Mesothelial cell of epicardium (in vitro differentiated cells): ENCODE results near the gene SPACA4. TPM values are rescaled to one million over a fixed set of nuclear protein-coding genes. Genes with fewer than 3 reads are reported as not detected.

ENCODE experiments used
- DNase-seq, 2 experiments: peaks; one replicate each; pipeline ENCODE4 v3.0.0; 2021; ENCODE audit warnings: low spot score in 2 of 2; ENCODE audit not compliant: unreplicated experiment in 2 of 2
- H3K27ac Mint-ChIP-seq: 2 replicates; pipeline ENCODE4 v1.8.0; 2021; ENCODE audit warnings: mixed read lengths
- H3K27me3 Mint-ChIP-seq: 2 replicates; pipeline ENCODE4 v1.8.0; 2021; ENCODE audit warnings: low read depth, mixed read lengths
- H3K36me3 Mint-ChIP-seq: 2 replicates; pipeline ENCODE4 v1.8.0; 2021; ENCODE audit warnings: mixed read lengths
- H3K4me1 Mint-ChIP-seq: 2 replicates; pipeline ENCODE4 v1.8.0; 2021; ENCODE audit warnings: mixed read lengths
- H3K4me3 Mint-ChIP-seq: 2 replicates; pipeline ENCODE4 v1.8.0; 2021; ENCODE audit warnings: mild to moderate bottlenecking, moderate library complexity, mixed read lengths
- H3K9me3 Mint-ChIP-seq: 2 replicates; pipeline ENCODE4 v1.8.0; 2021; ENCODE audit warnings: mixed read lengths
- CTCF ChIP-seq: fragments of 200-600 bp; sonication (generic); IDR thresholded peaks from one replicate; pipeline ENCODE4 v1.5.0; 2021; ENCODE audit warnings: antibody characterized with exemption; ENCODE audit not compliant: unreplicated experiment
- total RNA-seq: library from RNA; stranded (reverse); gene quantifications from 3 replicates; pipeline ENCODE4 v1.2.1, GENCODE V29; 2021

Gene SPACA4
- total RNA-seq, 1 donor from 2014 or later = not detected

GRCh38 chr19:48617146-48617937 lies 10.8 kb downstream of the SPACA4 start:
- H3K36me3 Mint-ChIP-seq = peaks cover 5% of the 10 kb centered on the region
- TF ChIP-seq CTCF = no peak

GRCh38 chr19:48618278-48618915 lies 11.9 kb downstream of the SPACA4 start:
- Mint-ChIP-seq H3K4me1 (peaks cover 43% of the 10 kb centered on the region), H3K27me3 (no peaks in the 10 kb centered on the region), H3K27ac (peak overlapping the region; percentile 99), H3K36me3 (peaks cover 5% of the 10 kb centered on the region), H3K9me3 (no peaks in the 10 kb centered on the region), H3K4me3 (peak overlapping the region; percentile 99)
- no peak for TF ChIP-seq CTCF
- DNase-seq = peak in 1 of 2 experiments; percentile 47

More at GRCh38 chr19:48617146-48617937, 10.8 kb downstream of the SPACA4 start:
- Mint-ChIP-seq H3K4me3 (peak overlapping the region; percentile 99), H3K27me3 (no peaks in the 10 kb centered on the region), H3K9me3 (no peaks in the 10 kb centered on the region), H3K27ac (peak overlapping the region; percentile 99), H3K4me1 (peaks cover 39% of the 10 kb centered on the region)
- DNase-seq = no peak

DNA sequence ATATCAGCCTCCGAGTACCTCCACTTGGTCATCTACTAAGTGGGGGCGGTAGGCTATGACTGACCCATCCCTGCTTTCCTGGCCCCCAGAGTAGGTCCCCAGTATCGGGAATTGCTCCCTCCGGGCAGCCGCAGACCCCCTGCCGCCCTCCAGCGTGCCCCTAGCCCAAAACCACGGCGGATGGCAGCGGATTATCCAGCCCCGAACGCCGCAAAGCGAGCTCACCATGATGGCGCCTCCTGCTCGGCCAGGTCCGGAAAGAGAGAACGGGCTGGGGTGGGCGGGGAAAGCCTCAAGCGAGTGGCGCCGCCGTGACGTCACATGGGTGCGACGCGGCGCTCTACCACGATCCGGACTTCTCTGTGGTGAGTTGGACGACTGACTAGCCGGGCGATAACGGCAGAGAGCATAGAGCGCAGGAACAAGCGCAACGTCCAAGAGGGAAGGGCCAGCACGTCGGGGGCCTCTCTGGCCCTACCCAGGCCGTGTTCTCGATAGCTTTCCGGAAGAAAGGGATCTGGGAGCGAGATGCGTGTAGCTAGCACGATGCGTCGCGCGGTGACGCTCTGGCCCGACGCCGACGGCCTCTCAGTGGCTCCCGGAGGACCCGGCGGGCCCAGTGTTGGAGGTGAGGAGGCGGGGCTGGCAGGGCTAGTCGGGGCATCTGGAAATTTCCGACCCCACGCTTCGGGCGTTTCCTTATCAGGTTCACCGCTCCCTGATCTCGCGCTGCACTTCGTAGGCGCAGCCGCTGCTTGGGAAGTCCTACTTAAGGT lies 12.6 kb downstream of the SPACA4 start, which contains the start of the genes RPL18 and SPHK2:
Gene RPL18, minus strand, starts transcription at position 263 of the 776 bp plus-strand sequence. Its CDS starts 35 bp downstream, at position 228.
Gene SPHK2, plus strand, starts transcription at position 591 of the 776 bp plus-strand sequence. CDS start 1,009 bp downstream, outside the sequence.
- Mint-ChIP-seq H3K27me3 (no peaks in the 10 kb centered on the region), H3K4me3 (peak within 1 kb of the TSS; percentile 99), H3K9me3 (no peaks in the 10 kb centered on the region), H3K4me1 (peaks cover 49% of the 10 kb centered on the region), H3K27ac (peak within 1 kb of the TSS; percentile 99), H3K36me3 (peaks cover 5% of the 10 kb centered on the region)
- no peak for TF ChIP-seq CTCF
- peak; percentile 95 to 96 for DNase-seq

DNA sequence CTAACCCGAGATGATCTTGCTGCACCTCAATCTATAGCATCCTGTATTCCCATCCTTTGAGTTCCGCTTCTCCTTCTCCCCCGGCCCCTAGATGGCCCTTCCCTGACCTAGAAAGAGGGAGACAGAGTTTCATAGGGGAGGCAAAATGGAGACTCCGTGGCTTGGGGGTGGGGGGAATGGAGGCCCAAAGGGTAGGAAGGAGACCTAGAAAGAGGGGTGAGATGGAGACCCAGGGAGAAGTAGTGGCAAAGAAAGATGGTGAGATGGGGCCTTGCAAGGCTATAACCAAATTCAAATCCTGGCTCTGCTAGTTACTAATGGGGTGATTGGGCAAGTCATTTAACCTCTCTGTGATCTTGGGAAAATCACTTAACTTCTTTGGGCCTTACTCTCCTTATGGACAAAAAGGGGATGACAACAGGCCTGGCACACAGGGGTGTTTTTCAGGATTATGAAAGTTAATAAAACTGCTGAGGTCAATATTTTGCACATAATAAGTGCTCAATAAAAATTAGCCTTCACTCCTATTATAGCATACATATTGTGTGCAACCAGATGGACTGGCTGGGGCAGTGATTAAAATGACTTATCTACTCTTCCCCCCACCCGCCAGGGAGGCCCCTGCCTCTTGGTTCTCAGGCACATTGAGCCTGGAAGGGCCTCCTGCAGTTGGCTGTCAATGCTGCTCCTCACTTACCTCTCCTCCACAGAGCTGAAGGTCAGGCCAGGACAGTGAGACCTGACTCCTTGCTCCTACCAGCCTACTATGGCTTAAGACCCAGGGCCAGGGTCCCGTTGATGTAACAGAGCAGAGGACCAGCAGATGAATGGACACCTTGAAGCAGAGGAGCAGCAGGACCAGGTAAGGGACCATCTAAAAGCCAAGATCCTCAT lies 13.4 kb downstream of the SPACA4 start:
- DNase-seq = no peak
- Mint-ChIP-seq H3K4me3 (peak overlapping the region; percentile 99), H3K9me3 (no peaks in the 10 kb centered on the region), H3K27me3 (no peaks in the 10 kb centered on the region), H3K4me1 (peaks cover 57% of the 10 kb centered on the region), H3K36me3 (peaks cover 5% of the 10 kb centered on the region), H3K27ac (peak overlapping the region; percentile 99)
- TF ChIP-seq CTCF = no peak
